GM19463 (cell line): Measurements from ENCODE around the gene C1orf141.
"Not testable (repeated sequence)": the region's sequence is repeated elsewhere in the genome, so short reads cannot be mapped to it uniquely, and the experiment has no call there.

Experiments
- ATAC-seq: cut with Tn5 transposase; IDR thresholded peaks from one replicate; pipeline ENCODE4 v1.9.1; 2021; ENCODE audit warnings: mild to moderate bottlenecking, moderate library complexity; ENCODE audit not compliant: unreplicated experiment

C1orf141 gene

GRCh38 chr1:67089685-67090208 lies 45.0 kb downstream of the C1orf141 start:
- ATAC-seq = no peak

DNA sequence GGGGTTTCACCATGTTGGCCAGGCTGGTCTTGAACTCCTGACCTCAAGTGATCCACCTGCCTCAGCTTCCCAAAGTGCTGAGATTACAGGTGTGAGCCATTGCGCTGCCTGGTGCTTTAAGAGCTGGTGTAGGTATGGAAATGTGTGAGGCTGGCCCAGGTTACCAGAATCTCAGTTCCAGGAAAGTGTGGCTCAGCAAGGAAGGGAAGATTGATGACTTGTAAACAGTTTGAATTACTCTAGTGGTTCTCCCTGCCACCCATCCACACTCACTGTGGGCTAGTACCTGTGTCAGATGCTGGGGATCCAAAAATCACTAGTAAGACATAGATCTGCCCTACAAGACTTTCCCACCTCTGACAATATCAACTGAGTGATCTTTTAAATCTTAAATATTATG lies 46.3 kb downstream of the C1orf141 start:
- ATAC-seq = no peak

GRCh38 chr1:67085326-67085725 lies 49.4 kb downstream of the C1orf141 start:
- no peak for ATAC-seq

DNA sequence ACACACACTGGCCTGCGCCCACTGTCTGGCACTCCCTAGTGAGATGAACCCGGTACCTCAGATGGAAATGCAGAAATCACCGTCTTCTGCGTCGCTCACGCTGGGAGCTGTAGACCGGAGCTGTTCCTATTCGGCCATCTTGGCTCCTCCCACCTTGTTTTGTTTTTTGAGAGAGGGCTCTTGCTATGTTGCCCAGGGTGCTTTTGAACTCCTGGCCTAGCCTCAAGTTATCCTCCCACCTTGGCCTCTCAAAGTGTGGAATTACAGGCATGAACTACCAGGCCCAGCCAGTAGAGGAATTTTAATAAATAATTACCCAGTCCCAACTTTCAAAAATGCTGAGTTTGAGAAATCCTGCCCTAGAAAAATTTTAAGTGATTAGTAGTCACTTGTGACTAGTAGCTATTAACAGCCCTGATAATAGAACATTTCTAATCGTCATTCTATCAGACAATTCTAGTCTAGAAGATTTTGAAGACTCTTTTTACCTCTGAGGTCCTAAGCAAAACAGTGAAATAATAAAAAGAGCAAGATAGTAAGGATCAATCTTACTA lies 49.9 kb downstream of the C1orf141 start:
- ATAC-seq = no peak

DNA sequence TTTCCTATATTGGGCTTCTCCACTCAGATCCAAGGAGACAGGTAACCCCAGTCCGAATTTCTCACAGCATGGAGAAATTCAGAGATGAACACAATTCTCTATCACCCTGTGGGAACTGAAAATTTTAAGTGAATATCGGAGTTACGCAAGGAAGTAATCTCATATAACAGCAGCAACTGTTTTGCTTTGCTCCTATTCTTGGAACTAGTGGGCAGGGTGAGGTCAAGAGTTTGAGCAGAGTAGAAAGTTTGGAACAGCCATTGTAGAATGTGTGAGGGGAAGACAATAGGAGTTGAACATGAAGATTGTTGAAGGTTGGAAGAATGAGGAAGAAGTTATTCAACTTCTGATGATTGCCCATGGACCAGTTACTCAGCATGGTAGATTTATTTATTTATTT lies 56.5 kb downstream of the C1orf141 start:
- ATAC-seq = no peak

- no peak for ATAC-seq
These were observed 57.2 kb downstream of the C1orf141 start for GRCh38 chr1:67077593-67077992.

DNA sequence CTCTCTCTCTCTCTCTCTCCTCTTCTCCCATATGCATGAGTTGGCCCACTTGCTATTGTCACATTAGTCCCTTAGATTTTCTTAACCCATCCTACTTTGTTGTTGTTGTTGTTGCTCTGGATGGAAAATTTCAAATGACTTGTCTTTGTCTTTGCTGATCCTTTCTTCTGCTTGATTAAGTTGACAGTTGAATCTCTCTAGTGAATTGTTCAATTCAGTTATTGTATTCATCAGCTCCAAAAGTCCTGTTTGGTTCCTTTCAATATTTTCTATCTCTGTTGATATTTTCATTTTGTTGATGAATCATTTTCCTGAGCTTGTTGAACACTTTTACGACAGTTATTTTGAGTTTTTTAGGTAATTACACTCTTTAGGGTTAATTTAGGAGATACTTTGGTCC lies 62.0 kb downstream of the C1orf141 start:
- ATAC-seq = no peak

DNA sequence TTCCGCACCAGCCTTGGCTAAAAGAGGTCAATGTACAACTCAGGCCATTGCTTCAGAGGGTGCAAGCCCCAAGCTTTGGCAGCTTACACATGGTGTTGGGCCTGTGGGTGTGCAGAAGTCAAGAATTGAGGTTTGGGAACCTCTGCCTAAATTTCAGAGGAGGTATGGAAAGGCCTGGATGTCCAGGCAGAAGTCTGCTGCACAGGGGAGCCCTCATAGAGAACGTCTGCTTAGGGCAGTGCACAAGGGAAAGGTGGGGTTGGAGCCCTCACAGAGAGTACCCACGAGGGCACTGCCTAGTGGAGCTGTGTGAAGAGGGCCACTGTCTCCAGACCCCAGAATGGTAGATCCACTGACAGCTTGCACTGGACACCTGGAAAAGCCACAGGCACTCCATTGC lies 67.1 kb downstream of the C1orf141 start:
- not testable (repeated sequence) for ATAC-seq

- no peak for ATAC-seq
These were observed 72.4 kb downstream of the C1orf141 start for GRCh38 chr1:67062412-67062811.

DNA sequence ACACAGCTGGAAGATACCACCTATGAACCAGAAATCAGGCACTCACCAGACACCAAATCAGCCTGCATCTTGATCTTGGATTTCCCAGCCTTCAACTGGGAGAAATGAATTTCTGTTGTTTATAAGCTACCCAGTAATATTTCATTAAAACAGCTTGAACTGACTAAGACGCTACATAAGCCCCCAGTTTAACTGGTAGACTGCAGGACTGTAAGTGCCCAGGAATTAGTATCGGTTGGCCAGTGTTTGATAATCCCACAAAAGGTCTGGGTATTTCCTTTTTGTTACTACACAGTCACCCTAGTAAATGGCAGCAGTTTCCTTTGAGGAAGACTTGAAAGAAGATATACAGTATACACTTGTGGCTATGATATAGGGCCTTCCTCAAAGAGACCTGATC lies 73.5 kb downstream of the C1orf141 start:
- ATAC-seq = no peak

DNA sequence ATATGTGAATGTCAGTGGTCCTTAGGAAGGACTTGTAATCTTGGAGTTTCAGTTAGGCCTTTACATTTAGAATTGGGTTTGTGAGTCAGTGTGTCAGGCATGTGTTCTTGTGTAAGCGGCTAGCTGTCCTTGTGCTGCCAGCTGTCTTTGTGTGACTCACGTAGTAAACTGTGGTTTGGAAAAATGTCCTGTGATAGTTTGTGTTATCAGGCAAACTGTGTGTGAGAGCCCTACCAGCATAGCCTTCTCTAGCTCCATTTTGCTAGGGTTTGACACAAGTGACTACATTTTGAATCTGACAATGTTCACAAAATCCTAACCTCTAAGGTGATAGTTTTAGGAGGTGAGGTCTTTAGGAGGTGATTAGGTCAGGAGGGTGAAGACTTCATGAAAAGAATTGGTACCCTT lies 74.0 kb downstream of the C1orf141 start:
- no peak for ATAC-seq

GRCh38 chr1:67059346-67059745 lies 75.4 kb downstream of the C1orf141 start:
- no peak for ATAC-seq

GRCh38 chr1:67058761-67059160 lies 76.0 kb downstream of the C1orf141 start:
- no peak for ATAC-seq

DNA sequence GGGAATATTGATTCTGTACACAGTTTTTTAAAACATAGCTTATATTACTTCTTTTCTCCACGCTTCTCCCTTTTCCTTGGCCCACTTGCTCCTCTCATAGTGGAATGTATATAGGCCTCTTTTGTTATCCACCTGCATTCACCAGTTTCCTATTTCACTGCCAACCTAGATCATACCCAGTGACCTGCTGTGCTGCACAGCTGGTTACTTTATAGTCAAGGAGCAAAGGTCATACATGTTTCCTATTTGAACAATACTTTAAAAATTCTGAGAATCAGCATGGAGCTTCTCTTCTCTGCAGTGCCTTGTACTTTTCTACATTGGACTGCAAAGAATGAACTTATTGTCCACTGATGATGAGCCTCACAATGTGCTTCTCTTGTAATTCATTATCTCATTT lies 76.5 kb downstream of the C1orf141 start:
- ATAC-seq = no peak

DNA sequence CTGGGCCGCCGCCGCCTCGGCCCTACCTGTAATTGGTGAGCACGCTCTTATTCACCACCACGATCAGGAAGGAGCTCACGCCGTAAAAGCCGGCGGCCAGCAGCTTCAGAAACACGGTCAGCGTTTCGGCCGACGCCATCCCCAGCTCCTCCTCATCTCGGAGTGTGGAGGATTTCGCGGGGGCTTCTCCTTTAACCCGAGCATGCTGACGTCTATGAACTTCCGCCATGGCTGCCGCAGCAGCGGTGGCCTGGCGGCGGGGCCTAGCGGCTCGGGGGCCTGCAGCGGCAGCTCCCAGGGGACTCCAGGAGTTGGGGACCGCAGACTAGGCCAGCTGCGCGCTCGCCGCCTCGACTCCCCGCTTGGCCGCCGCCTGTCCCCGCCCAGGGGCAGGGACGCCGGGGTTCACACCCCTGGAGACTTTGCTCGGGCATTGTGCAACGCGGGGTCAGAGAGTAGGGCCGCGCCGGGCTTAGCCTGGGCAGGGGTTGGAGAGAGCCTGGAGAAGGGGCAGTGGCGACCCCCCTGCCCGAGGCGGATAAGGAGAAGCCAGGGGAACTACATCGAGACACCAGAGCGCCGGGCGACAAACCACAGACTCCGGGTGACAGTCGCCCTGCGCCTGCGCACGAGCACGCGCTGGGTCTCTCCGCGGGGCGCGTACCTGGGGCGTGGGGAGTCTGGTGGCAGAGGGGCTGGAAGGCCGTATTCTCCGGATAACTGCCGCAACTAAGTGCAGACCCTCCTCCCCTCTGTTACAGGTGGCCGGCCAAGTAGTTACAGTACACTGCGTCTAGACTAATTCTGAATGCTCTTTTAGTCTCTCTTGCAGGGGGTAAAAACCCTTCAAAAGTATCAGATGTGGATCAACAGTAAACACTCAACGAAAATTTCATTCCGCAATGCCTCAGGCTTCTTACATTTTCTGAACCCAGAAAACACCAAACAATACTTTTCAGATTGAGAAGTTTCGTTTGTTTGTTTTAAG lies 80.7 kb downstream of the C1orf141 start, which contains the start of gene SLC35D1:
SLC35D1 (minus strand) TSS at position 364 of the 988 bp plus-strand sequence; CDS start at position 229, 135 bp downstream.
- ATAC-seq = peak; percentile 80

DNA sequence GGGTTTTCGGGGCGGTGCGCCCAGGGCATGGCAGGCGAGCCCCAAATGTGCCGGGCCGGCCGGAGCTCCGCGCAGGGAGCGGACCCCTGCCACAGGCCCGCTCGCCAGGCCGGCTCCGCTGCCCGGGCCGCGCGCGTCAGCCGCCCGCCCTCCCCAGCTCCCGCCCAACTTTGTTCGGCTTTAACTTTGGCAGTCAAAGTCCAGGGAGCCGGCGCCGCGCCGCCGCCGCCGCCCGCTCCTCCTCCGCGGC lies 81.3 kb downstream of the C1orf141 start:
- peak; percentile 29 for ATAC-seq

DNA sequence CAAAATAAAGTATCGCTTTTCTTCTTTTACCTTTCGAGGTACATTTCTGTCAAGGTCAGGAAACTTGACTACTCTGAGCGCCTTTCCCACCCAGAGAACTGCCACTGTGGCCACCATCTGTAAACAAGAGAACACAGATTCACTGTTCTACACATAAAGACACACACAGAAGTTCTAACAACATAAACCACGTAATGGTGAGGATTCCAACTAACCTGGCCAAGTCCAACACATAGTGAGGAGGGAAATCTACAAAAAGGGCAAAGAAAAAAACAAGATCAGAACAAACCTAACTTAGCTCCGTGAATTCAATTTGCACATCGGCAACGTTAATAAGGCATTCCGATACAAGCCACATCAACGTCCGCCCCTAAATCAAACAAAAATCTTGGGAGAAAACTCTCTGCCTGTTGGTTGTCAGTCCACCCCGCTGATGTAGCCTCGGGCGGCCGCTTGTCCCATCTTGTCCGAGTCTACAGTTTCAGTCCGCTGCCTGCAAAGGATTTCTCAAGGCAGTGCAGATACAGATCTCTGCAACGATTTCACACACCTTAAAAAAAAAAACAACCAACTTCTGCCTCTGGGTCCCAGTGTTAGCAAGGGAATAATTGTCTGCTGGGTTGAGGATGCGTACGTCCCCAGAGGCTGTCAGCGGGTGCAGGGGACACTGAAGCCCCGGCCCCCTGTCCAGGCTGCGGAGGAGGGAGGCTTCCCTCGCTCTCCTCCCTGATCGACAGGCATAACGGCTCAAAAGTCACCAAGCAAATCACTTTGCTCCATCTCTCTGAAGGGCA lies 81.8 kb downstream of the C1orf141 start:
- ATAC-seq = peak; percentile 2

- no peak for ATAC-seq
These were observed 83.6 kb downstream of the C1orf141 start for GRCh38 chr1:67051196-67051595.

GRCh38 chr1:67044631-67045270 lies 90.0 kb downstream of the C1orf141 start:
- no peak for ATAC-seq

GRCh38 chr1:67043366-67043765 lies 91.4 kb downstream of the C1orf141 start:
- no peak for ATAC-seq
